Peyer's patch (tissue), 4 donors: ENCODE results near the gene ZNF85.

ENCODE experiments used
- CTCF ChIP-seq, 6 experiments: fragments of 450-650 bp in 4 of 6; fragments of 200-600 bp in 2 of 6; sonication (generic) in 1 of 6; IDR thresholded peaks; one replicate each; pipeline ENCODE4 v1.5.1; 2017 to 2019; ENCODE audit warnings: antibody characterized with exemption in 6 of 6, mild to moderate bottlenecking in 3 of 6, moderate library complexity in 1 of 6
- POLR2A ChIP-seq, 2 donors: fragments of 450-650 bp; IDR thresholded peaks; one replicate each; pipeline ENCODE4 v1.5.1; 2017; ENCODE audit warnings: antibody characterized with exemption in 2 of 2, mild to moderate bottlenecking in 2 of 2, moderate library complexity in 2 of 2

GRCh38 chr19:20923077-20923871 is at the start of gene ZNF85:
- TF ChIP-seq POLR2A (IDR thresholded peaks at IDR 0.05), result no peak
- TF ChIP-seq CTCF (IDR thresholded peaks at IDR 0.05), result no peak
